Ecto neural progenitor cell (in vitro differentiated cells): Measurements from ENCODE around the gene OR2L2.
"Not testable (repeated sequence)": the region's sequence is repeated elsewhere in the genome, so short reads cannot be mapped to it uniquely, and the experiment has no call there.

Experiments
- DNase-seq: peaks from one replicate; pipeline ENCODE4 v3.0.0-alpha.2; 2018; ENCODE audit warnings: low spot score

Gene OR2L2

GRCh38 chr1:248029770-248030169, at the start of gene OR2L2:
Gene OR2L2 (plus strand): TSS chr1:248030070. CDS start chr1:248038268, 8,198 bp downstream.
- no peak for DNase-seq

- DNase-seq: no peak
These were observed 36.9 kb upstream of the OR2L2 start for GRCh38 chr1:247992986-247993385.

GRCh38 chr1:247998811-247999210, 31.1 kb upstream of the OR2L2 start:
- DNase-seq: no peak

- no peak for DNase-seq
These were observed 29.7 kb upstream of the OR2L2 start for GRCh38 chr1:248000169-248000568.

- DNase-seq: no peak
These were observed 22.1 kb upstream of the OR2L2 start for GRCh38 chr1:248007778-248008177.

GRCh38 chr1:248009681-248010080, 20.2 kb upstream of the OR2L2 start:
- no peak for DNase-seq

- no peak for DNase-seq
These were observed 16.6 kb upstream of the OR2L2 start, which contains the start of gene OR2L5 for GRCh38 chr1:248013229-248013710. Gene OR2L5 (plus strand): TSS chr1:248013660. CDS start chr1:248021948, 8,288 bp downstream.

- no peak for DNase-seq
These were observed 14.1 kb upstream of the OR2L2 start for GRCh38 chr1:248015803-248016202.

GRCh38 chr1:248045209-248045608, 15.3 kb downstream of the OR2L2 start:
- DNase-seq: no peak

GRCh38 chr1:248046536-248046935, 16.7 kb downstream of the OR2L2 start, which contains the start of gene OR2L3:
Gene OR2L3 (plus strand): TSS chr1:248046836. CDS start chr1:248060682, 13,846 bp downstream.
- no peak for DNase-seq

- DNase-seq: no peak
These were observed 17.1 kb downstream of the OR2L2 start for GRCh38 chr1:248047008-248047407.

- DNase-seq: no peak
These were observed 24.8 kb downstream of the OR2L2 start for GRCh38 chr1:248054671-248055070.

GRCh38 chr1:248055261-248055660, 25.4 kb downstream of the OR2L2 start:
- DNase-seq: no peak

GRCh38 chr1:248065071-248065470, 35.2 kb downstream of the OR2L2 start:
- DNase-seq: no peak

- DNase-seq: no peak
These were observed 35.7 kb downstream of the OR2L2 start for GRCh38 chr1:248065604-248066003.

GRCh38 chr1:248083864-248084263, 54.0 kb downstream of the OR2L2 start:
- not testable (repeated sequence) for DNase-seq
